NB4 (cell line): ENCODE data around the gene CBFA2T3.

Experiments used
- MYC ChIP-seq: IDR thresholded peaks from 2 replicates; pipeline ENCODE4 v1.6.1; 2011; ENCODE audit warnings: low read depth, low read length
- POLR2A ChIP-seq: IDR thresholded peaks from 2 replicates; pipeline ENCODE4 v1.6.1; 2011; ENCODE audit warnings: mild to moderate bottlenecking; ENCODE audit not compliant: insufficient read length; ENCODE audit errors: extremely low read depth
- TF ChIP-seq, protein P1 (sequence below): IDR thresholded peaks from one replicate; pipeline ENCODE4 v1.5.1; 2012; ENCODE audit warnings: low read depth, low read length
- TF ChIP-seq, protein P2 (sequence below): IDR thresholded peaks from 2 replicates; pipeline ENCODE4 v1.6.1; 2011; ENCODE audit warnings: low read depth, low read length

DNA sequence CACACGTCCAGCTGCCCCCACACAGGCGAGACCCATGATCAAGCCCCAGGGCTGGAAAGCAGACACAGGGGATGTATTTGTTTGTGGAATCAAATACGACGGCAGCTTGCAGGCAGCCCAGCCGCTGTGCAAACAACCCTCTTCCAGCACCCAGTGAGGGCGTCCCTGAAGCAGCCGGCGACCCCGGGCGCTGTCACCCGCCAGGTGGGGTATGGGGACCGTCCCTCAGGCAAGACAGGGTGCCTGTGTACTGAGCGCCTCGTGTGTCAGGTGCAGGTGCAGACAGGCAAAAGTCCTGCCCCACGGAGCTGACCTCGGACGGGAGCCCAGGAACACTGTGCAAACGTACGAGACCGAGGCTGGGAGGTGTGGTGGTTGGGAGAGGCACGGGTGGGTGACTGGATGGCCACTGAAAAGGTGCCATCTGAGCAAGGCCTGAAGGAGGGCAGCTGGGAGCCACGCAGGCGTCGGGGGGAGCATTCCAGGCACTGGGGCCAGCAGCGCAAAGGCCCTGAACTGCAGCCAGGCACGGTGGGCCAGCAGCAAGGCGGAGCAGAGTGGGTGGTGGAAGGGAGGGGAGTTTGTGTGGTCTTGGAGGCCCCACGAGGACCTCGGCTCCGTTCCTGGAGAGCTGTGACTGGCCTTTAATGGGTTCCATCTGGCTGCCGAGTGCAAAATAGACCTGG lies 48.5 kb downstream of the CBFA2T3 start:
- TF ChIP-seq, protein P1, sequence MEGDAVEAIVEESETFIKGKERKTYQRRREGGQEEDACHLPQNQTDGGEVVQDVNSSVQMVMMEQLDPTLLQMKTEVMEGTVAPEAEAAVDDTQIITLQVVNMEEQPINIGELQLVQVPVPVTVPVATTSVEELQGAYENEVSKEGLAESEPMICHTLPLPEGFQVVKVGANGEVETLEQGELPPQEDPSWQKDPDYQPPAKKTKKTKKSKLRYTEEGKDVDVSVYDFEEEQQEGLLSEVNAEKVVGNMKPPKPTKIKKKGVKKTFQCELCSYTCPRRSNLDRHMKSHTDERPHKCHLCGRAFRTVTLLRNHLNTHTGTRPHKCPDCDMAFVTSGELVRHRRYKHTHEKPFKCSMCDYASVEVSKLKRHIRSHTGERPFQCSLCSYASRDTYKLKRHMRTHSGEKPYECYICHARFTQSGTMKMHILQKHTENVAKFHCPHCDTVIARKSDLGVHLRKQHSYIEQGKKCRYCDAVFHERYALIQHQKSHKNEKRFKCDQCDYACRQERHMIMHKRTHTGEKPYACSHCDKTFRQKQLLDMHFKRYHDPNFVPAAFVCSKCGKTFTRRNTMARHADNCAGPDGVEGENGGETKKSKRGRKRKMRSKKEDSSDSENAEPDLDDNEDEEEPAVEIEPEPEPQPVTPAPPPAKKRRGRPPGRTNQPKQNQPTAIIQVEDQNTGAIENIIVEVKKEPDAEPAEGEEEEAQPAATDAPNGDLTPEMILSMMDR, result no peak
- TF ChIP-seq POLR2A (no peak), MYC (no peak)
- TF ChIP-seq, protein P2, sequence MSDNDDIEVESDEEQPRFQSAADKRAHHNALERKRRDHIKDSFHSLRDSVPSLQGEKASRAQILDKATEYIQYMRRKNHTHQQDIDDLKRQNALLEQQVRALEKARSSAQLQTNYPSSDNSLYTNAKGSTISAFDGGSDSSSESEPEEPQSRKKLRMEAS, result no peak
